Measurements from ENCODE around the gene SLC6A6.
"Not testable (repeated sequence)": the region's sequence is repeated elsewhere in the genome, so short reads cannot be mapped to it uniquely, and the experiment has no call there.

SLC6A6 gene

DNA sequence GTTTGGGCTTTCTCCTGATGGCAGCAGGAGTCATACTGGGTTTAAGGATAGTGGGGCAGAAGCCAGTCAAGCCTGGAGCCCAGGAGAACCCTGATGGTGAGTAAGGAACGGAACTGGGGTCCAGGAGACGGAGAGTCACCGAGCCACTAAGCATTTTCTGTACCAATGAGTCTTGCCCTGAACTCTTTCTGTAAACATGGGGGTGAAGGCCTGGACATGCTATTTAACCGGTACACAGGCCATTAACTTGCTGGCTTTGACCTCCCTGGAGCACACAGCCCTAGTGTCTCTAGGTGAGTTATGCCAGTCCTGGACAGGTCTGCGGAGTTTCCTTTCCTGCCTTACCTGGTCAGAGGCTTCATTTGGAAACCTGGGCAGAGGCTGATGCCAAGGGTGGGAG, 3.9 kb downstream of the SLC6A6 start:
- H3K36me3 ChIP-seq (ENCODE audit: control insufficient read depth, insufficient read depth, low read length): no peaks in the 10 kb centered on the region
- H3K9ac ChIP-seq (ENCODE audit: low read length): no peak overlapping the region
- no peaks in the 10 kb centered on the region for H3K27me3 ChIP-seq (ENCODE audit: control insufficient read depth, insufficient read depth, low read length)
- no peak overlapping the region for H3K27ac ChIP-seq (ENCODE audit: low read depth, low read length)
- peaks cover 20% of the 10 kb centered on the region for H3K4me1 ChIP-seq (ENCODE audit: control insufficient read depth, insufficient read depth, low read length)
- H3K4me3 ChIP-seq (ENCODE audit: low read length): no peak overlapping the region

DNA sequence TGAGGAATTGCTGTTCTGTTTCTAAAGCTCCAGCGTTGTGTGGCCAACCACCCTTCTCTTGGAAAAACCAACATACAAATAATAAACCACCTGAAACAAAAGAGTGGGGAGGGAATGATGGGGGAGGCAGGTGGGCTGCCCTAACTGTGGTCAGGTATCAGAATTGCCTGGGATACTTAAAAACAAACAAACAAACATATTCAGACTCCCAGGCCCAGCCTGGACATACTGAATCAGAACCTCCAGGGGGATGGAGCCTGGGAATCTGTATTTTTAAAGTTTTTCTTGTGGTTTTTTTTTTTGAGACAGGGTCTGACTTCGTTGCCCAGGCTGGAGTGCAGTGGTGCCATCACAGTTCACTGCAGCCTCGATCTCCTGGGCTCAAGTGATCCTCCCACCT, 4.4 kb downstream of the SLC6A6 start:
- Histone ChIP-seq H3K36me3 (ENCODE audit: control insufficient read depth, insufficient read depth, low read length) (no peaks in the 10 kb centered on the region), H3K27me3 (ENCODE audit: control insufficient read depth, insufficient read depth, low read length) (no peaks in the 10 kb centered on the region), H3K4me3 (ENCODE audit: low read length) (no peak overlapping the region), H3K4me1 (ENCODE audit: control insufficient read depth, insufficient read depth, low read length) (peaks cover 20% of the 10 kb centered on the region), H3K27ac (ENCODE audit: low read depth, low read length) (no peak overlapping the region), H3K9ac (ENCODE audit: low read length) (no peak overlapping the region)

DNA sequence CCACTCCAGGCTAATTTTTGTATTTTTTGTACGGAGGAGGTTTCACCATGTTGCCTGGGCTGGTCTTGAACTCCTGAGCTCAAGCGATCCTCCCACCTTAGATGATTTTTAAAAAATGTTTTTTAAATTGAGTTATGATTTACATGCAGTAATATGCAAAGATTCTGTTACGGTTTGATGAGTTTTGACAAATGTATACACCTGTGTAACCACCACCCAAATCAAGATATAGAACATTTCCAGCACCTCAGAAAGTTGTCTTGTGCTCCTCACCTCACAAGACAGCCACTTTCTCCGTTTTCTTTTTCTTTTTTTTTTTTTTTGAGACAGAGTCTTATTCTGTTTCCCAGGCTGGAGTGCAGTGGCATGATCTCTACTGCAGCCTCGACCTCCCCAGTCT, 4.8 kb downstream of the SLC6A6 start:
- no peak overlapping the region for H3K4me3 ChIP-seq (ENCODE audit: low read length)
- H3K27ac ChIP-seq (ENCODE audit: low read depth, low read length): no peak overlapping the region
- no peaks in the 10 kb centered on the region for H3K27me3 ChIP-seq (ENCODE audit: control insufficient read depth, insufficient read depth, low read length)
- H3K4me1 ChIP-seq (ENCODE audit: control insufficient read depth, insufficient read depth, low read length): peaks cover 20% of the 10 kb centered on the region
- no peaks in the 10 kb centered on the region for H3K36me3 ChIP-seq (ENCODE audit: control insufficient read depth, insufficient read depth, low read length)
- H3K9ac ChIP-seq (ENCODE audit: low read length): no peak overlapping the region

DNA sequence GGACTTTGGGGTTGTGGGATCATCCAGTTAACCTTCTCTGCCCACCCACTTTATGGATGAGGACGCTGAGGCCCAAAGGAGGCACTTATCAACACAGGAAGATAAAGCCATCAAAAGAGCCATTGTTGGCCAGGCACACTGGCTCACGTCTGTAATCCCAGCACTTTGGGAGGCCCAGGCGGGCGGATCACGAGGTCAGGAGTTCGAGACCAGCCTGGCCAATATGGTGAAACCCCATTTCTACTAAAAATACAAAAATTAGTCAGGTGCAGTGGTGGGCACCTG, 7.3 kb downstream of the SLC6A6 start:
- H3K4me3 ChIP-seq (ENCODE audit: low read length); H3K27ac ChIP-seq (ENCODE audit: low read depth, low read length); H3K9ac ChIP-seq (ENCODE audit: low read length); H3K27me3 ChIP-seq (ENCODE audit: control insufficient read depth, insufficient read depth, low read length); H3K36me3 ChIP-seq (ENCODE audit: control insufficient read depth, insufficient read depth, low read length): not testable (repeated sequence)
- H3K4me1 ChIP-seq (ENCODE audit: control insufficient read depth, insufficient read depth, low read length): peaks cover 11% of the 10 kb centered on the region

DNA sequence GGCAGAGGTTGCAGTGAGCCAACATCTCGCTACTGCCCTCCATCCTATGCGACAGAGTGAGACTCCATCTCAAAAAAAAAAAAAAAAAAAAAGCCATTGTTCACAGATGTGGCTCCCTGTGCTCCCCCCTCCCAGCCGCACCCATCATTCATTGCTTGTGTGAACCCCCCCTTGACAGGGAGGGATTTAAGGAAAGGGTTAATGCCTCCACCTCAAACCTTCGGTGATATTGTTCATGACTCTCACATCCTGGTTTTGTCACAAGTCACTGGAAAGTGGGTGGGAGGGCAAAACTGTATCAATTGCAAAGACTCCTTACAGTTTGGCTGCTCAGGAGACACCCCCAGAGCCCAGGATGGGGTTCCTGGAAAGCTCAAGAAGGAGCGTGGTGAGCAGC, 7.7 kb downstream of the SLC6A6 start:
- no peak overlapping the region for H3K4me3 ChIP-seq (ENCODE audit: low read length)
- no peak overlapping the region for H3K27ac ChIP-seq (ENCODE audit: low read depth, low read length)
- H3K36me3 ChIP-seq (ENCODE audit: control insufficient read depth, insufficient read depth, low read length): no peaks in the 10 kb centered on the region
- no peak overlapping the region for H3K9ac ChIP-seq (ENCODE audit: low read length)
- no peaks in the 10 kb centered on the region for H3K27me3 ChIP-seq (ENCODE audit: control insufficient read depth, insufficient read depth, low read length)
- peaks cover 7% of the 10 kb centered on the region for H3K4me1 ChIP-seq (ENCODE audit: control insufficient read depth, insufficient read depth, low read length)

DNA sequence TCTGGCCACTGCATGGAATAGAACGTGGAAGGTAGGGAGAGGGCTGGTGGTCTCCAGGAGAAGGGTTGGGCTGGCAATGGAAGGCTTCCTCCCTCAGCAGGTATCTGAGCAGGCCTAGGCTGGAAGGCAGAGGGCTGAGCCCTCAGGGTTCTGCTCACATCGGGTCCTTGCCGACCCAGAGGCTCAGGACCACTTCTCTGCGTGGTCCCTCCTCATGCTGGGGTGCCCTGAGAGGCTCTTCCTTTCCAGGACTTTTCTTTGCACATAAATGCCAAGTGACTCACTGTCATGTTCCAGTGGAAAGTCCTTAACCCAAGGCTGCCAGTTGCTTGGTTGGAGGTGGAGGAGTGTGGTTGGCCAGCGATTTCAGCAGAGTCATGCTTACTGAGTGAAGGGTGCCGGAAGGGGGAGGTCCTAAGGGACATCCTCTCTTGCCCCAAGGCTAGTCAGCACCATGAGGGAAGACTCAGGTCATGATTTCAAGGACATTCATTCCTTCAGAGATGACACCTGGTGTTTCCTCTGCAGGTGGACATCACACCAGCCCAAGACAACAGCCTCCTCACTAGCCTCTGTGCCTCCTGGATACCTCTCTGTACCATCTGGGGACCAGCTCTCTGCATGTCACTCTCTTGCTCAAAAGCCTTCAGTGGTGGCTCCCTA, 8.2 kb downstream of the SLC6A6 start:
- Histone ChIP-seq H3K27ac (ENCODE audit: low read depth, low read length) (no peak overlapping the region), H3K4me1 (ENCODE audit: control insufficient read depth, insufficient read depth, low read length) (peaks cover 6% of the 10 kb centered on the region)

DNA sequence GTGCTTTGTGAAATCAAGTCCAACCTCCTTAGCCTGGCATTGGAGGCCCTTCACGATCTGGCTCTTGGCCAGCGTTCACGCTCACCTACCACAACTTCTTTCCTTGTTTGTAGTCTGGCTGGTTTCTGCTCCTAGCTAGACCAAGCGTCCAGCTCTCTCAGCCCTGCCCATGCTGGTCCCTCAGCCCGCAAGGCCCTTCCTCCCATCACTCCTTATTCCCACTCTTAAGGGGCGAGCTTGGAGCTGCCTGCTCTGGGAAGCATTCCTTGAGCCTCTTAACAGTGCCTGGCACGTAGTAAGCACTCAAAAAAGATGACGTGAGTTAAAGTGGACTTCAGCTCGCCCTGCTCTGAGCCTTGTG, 8.7 kb downstream of the SLC6A6 start:
- no peak overlapping the region for H3K27ac ChIP-seq (ENCODE audit: low read depth, low read length)
- H3K4me1 ChIP-seq (ENCODE audit: control insufficient read depth, insufficient read depth, low read length): peaks cover 4% of the 10 kb centered on the region
- no peaks in the 10 kb centered on the region for H3K36me3 ChIP-seq (ENCODE audit: control insufficient read depth, insufficient read depth, low read length)
- no peak overlapping the region for H3K9ac ChIP-seq (ENCODE audit: low read length)
- no peaks in the 10 kb centered on the region for H3K27me3 ChIP-seq (ENCODE audit: control insufficient read depth, insufficient read depth, low read length)
- H3K4me3 ChIP-seq (ENCODE audit: low read length): no peak overlapping the region

More for the DNA sequence above, 8.2 kb downstream of the SLC6A6 start:
- Histone ChIP-seq H3K4me3 (ENCODE audit: low read length) (no peak overlapping the region), H3K27me3 (ENCODE audit: control insufficient read depth, insufficient read depth, low read length) (no peaks in the 10 kb centered on the region), H3K9ac (ENCODE audit: low read length) (no peak overlapping the region), H3K36me3 (ENCODE audit: control insufficient read depth, insufficient read depth, low read length) (no peaks in the 10 kb centered on the region)

DNA sequence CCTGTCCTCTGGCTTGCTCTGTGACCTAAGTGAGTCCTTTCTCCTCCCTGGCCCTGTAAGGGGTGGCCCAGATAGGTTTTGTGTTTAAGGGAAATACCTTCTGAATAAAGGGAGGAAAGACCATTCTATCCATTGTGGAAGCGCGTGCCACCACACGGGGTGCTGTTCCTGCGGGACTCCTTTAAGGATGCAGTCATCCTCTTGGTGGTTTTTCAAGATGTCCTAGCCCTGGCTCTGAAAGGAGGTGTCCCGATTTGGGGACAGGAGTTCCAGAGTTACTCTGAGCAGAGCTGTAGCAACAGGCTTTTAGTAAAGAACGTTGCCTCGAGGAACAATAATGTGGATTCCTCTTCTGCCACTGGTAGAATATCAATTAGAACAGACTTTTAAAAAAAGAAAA, 9.6 kb downstream of the SLC6A6 start:
- Histone ChIP-seq H3K4me3 (ENCODE audit: low read length) (no peak overlapping the region), H3K4me1 (ENCODE audit: control insufficient read depth, insufficient read depth, low read length) (no peaks in the 10 kb centered on the region), H3K27ac (ENCODE audit: low read depth, low read length) (no peak overlapping the region), H3K36me3 (ENCODE audit: control insufficient read depth, insufficient read depth, low read length) (no peaks in the 10 kb centered on the region), H3K27me3 (ENCODE audit: control insufficient read depth, insufficient read depth, low read length) (no peaks in the 10 kb centered on the region), H3K9ac (ENCODE audit: low read length) (no peak overlapping the region)

DNA sequence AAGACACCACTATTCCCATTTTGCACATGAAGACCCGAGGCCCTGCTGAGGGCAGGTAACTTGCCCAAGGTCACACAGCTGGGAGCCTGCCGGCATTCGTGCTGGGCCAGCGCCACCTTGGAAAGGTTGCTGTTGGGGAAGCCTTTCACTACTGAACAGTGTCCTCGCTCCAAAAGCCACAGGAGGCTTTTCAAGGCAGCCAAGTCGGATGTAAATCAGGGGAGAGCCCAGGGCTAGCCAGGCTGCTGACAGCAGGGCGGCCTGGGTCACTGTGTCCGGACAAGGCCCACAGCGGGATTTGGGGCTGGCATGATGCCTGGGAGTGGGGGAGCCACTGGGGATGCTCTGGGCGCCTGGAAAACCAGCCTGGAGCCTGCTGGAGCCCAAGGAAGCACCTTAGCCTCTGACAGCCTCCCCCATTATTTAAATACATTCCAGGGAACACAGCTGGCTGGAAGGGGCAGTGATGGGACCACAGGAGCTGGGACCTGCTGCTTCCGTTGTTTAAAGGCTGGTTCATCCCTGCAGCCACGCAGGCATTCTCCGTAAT, 10.5 kb downstream of the SLC6A6 start:
- H3K4me3 ChIP-seq (ENCODE audit: low read length): no peak overlapping the region
- no peaks in the 10 kb centered on the region for H3K4me1 ChIP-seq (ENCODE audit: control insufficient read depth, insufficient read depth, low read length)
- H3K27ac ChIP-seq (ENCODE audit: low read depth, low read length): no peak overlapping the region
- no peak overlapping the region for H3K9ac ChIP-seq (ENCODE audit: low read length)
- H3K27me3 ChIP-seq (ENCODE audit: control insufficient read depth, insufficient read depth, low read length): no peaks in the 10 kb centered on the region
- no peaks in the 10 kb centered on the region for H3K36me3 ChIP-seq (ENCODE audit: control insufficient read depth, insufficient read depth, low read length)

DNA sequence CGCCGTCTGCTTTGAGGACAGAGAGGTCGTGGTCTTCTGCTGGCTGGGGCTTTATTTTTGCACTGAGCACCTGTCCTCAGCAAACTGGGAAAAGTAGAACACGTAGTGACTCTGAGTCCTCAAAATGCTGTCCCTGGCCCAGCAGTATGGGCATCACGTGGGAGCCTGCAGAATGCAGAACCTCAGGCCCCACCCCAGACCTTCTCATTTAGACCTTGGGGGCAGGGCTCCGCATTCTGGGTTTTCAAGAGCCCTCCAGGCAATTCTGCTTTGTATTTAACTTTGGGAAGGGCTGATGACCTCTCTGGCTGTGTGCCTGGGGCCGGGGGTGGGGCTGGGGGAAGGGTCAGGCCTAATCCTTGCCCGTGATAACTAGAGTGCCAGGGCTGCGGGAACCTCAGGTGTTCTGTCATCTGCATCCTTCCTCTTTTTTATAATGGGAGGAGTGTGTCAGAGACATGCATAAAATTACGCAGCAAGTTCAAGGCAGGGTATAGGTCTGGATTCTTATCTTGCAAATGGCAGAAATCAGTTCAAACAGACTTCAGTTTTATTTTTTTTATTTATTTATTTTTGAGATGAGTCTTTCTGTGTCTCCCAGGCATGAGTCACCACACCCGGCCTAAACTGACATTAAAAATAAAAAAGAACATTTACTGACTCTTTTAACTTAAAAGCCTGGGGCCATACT, 11.1 kb downstream of the SLC6A6 start:
- Histone ChIP-seq H3K36me3 (ENCODE audit: control insufficient read depth, insufficient read depth, low read length) (no peaks in the 10 kb centered on the region), H3K27ac (ENCODE audit: low read depth, low read length) (no peak overlapping the region), H3K4me1 (ENCODE audit: control insufficient read depth, insufficient read depth, low read length) (no peaks in the 10 kb centered on the region), H3K27me3 (ENCODE audit: control insufficient read depth, insufficient read depth, low read length) (no peaks in the 10 kb centered on the region), H3K9ac (ENCODE audit: low read length) (no peak overlapping the region), H3K4me3 (ENCODE audit: low read length) (no peak overlapping the region)

DNA sequence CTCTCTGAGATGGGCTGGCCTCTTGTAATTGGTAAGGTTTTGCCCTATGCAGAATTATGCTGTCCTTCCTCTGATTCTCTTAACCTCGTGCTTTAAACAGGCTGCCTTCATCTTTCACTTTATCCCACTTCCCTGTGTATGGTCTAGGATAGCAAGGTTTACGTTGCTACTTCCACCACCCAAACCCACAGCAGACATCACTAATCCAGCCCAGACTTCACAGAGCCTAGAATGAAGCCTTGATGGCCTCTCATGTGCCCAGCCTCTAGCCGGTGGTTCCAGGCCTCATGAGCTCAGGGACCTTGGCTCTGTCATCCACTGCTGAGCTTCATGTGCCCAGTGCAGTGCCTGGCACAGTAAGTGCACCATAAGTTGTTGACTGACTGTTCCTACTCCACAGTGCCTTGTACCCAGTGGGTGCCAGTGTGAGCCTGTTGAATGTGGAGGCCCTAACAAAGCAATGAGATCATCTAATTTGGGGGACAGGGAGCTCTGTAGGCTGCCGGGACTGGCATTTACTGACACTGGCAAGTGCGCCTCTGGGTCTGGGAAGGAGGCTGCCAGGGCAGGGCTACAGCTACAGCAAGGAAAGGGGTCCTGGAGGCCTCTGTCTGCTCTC, 12.5 kb downstream of the SLC6A6 start:
- no peaks in the 10 kb centered on the region for H3K27me3 ChIP-seq (ENCODE audit: control insufficient read depth, insufficient read depth, low read length)
- H3K36me3 ChIP-seq (ENCODE audit: control insufficient read depth, insufficient read depth, low read length): no peaks in the 10 kb centered on the region
- no peaks in the 10 kb centered on the region for H3K4me1 ChIP-seq (ENCODE audit: control insufficient read depth, insufficient read depth, low read length)
- H3K4me3 ChIP-seq (ENCODE audit: low read length): no peak overlapping the region
- H3K9ac ChIP-seq (ENCODE audit: low read length): no peak overlapping the region
- no peak overlapping the region for H3K27ac ChIP-seq (ENCODE audit: low read depth, low read length)

DNA sequence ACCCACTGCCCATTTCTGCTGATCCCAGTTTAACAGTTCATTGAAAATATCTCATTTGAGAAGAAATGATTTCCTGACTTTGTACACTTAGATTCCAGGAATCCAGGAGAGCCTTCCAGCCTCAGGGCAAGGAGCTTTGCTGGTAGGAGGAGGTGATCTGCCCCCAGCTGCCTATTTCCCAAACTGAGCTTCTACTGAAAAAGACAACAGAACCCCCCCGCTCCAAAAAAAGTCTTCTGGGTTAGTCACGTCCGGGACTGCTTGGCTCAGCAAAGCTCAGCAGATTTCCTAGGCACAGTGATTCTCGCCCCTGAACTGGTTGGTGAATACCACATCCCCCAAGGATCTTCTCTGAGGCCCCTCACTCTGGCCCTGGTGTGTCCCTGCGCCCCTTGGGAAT, 13.1 kb downstream of the SLC6A6 start:
- no peak overlapping the region for H3K4me3 ChIP-seq (ENCODE audit: low read length)
- no peaks in the 10 kb centered on the region for H3K4me1 ChIP-seq (ENCODE audit: control insufficient read depth, insufficient read depth, low read length)
- H3K36me3 ChIP-seq (ENCODE audit: control insufficient read depth, insufficient read depth, low read length): no peaks in the 10 kb centered on the region
- H3K9ac ChIP-seq (ENCODE audit: low read length): no peak overlapping the region
- H3K27ac ChIP-seq (ENCODE audit: low read depth, low read length): no peak overlapping the region
- H3K27me3 ChIP-seq (ENCODE audit: control insufficient read depth, insufficient read depth, low read length): no peaks in the 10 kb centered on the region

DNA sequence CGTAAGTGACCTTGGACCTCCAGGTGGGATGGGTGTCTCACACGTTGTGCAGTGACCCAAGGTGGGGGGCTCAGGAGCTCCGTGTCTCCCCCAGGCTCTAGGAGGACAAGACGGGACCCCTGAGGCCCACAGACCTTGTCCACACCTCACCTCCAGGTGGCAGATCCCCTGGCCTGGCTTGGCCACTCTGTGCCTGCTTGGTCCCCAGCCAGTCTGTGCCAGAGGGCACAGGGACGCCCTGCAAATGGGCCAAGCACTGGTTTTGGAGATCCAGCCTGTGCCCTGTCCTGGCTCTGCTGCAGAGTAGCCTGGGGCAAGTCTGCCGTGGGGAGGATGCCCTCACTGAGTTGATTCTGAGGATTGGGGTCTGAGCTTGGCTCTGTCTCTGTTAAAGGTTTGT, 14.0 kb downstream of the SLC6A6 start:
- H3K36me3 ChIP-seq (ENCODE audit: control insufficient read depth, insufficient read depth, low read length): no peaks in the 10 kb centered on the region

More for the DNA sequence above, 14.0 kb downstream of the SLC6A6 start:
- H3K27ac ChIP-seq (ENCODE audit: low read depth, low read length): no peak overlapping the region
- no peaks in the 10 kb centered on the region for H3K4me1 ChIP-seq (ENCODE audit: control insufficient read depth, insufficient read depth, low read length)
- H3K9ac ChIP-seq (ENCODE audit: low read length): no peak overlapping the region
- H3K4me3 ChIP-seq (ENCODE audit: low read length): no peak overlapping the region
- no peaks in the 10 kb centered on the region for H3K27me3 ChIP-seq (ENCODE audit: control insufficient read depth, insufficient read depth, low read length)
